ENCODE measurements around the gene BCAS3.

The BCAS3 gene

DNA sequence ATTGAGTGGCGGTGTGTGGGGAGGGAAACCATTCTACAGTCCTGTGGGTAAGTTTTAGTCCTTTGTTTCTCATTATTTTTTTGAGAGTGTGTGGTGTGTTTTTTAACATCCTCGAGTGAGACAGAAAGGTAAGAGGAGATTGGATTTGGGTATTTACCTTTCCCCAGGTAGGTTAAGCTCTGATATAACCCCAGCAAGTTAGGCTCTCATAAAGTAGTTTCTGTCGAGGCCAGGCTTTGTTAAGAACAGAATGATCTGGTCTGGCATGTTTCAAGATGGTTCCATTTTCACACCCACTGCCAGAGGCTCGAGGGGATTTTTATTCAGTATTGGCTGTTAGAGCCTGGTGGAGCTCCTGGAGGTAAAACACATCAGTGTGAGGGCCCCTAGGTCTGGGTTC lies 62.9 kb downstream of the BCAS3 start:
- no peak overlapping the region for H2AFZ ChIP-seq (ENCODE audit: low read depth, low read length)
- H3K4me1 ChIP-seq (ENCODE audit: insufficient read depth, low read length): peaks cover 15% of the 10 kb centered on the region
- no peaks in the 10 kb centered on the region for H3K36me3 ChIP-seq (ENCODE audit: insufficient read depth, low read length)
- H3K4me3 ChIP-seq (ENCODE audit: low read length): no peak overlapping the region
- no peaks in the 10 kb centered on the region for H3K9me3 ChIP-seq (ENCODE audit: low read length)
- H3K27me3 ChIP-seq (ENCODE audit: insufficient read depth, low read length): no peaks in the 10 kb centered on the region

DNA sequence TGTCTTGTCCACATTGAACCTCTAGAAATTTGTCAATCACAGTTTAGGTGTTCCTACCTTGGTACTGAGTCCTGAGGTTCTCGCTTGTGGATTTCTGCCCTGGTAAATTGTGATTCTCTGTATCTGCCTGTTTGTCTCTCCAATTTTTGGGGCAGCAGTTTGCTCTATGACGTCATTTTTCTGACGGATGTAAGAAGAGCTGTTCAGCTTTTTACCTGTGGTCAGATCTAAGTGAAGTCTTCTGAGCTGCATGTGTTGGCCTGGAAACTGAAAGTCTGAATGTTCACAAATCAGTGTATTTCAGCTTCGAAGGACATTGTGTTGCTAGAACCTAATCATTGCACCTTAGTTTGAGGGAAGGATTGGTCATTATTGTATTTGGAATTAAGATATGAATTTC lies 63.4 kb downstream of the BCAS3 start:
- H3K4me3 ChIP-seq (ENCODE audit: low read length): no peak overlapping the region
- no peaks in the 10 kb centered on the region for H3K9me3 ChIP-seq (ENCODE audit: low read length)
- no peak overlapping the region for H2AFZ ChIP-seq (ENCODE audit: low read depth, low read length)
- no peaks in the 10 kb centered on the region for H3K36me3 ChIP-seq (ENCODE audit: insufficient read depth, low read length)
- H3K4me1 ChIP-seq (ENCODE audit: insufficient read depth, low read length): peaks cover 15% of the 10 kb centered on the region
- H3K27me3 ChIP-seq (ENCODE audit: insufficient read depth, low read length): no peaks in the 10 kb centered on the region

DNA sequence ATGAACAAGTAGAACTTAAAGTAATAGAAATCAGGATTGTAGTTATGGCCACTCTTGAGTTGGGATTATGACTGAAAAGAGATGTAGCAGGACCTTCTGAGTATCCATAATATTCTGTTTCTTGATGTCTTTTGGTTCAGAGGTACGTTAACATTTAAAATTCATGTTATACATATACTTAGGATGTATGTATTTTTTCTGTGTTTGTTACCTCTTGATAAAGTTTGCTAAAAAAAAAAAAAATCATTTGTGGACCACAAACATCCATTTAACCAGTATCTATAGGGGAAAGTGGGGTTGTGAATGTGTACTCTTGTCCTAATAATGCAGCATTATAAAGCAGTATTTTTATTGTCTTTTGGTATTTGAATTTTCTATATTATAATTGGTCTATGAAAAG lies 65.6 kb downstream of the BCAS3 start:
- no peaks in the 10 kb centered on the region for H3K9me3 ChIP-seq (ENCODE audit: low read length)
- H2AFZ ChIP-seq (ENCODE audit: low read depth, low read length): peak overlapping the region; percentile 79
- H3K36me3 ChIP-seq (ENCODE audit: insufficient read depth, low read length): no peaks in the 10 kb centered on the region
- H3K4me3 ChIP-seq (ENCODE audit: low read length): peak overlapping the region; percentile 26
- H3K4me1 ChIP-seq (ENCODE audit: insufficient read depth, low read length): peaks cover 22% of the 10 kb centered on the region
- H3K27me3 ChIP-seq (ENCODE audit: insufficient read depth, low read length): no peaks in the 10 kb centered on the region

DNA sequence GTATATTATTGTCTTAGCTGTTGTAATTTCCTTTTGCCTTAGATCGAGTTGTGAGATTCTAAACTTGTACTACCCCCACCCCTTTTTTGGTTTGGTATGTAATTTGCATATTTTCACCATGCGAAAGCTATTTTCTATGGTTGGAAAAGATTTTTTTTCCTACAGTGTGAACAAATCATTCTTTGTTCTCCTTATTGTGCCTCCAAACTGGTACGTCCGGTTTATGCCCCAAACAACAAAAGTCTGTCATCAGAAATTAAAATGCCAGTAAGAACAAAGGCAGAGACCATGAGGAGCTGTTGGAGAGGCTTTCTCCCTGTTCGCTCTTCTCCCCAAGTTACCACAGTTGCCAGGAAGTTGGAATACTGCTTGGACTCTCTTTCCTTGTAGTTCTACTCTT lies 66.1 kb downstream of the BCAS3 start:
- Histone ChIP-seq H3K9me3 (ENCODE audit: low read length) (no peaks in the 10 kb centered on the region), H3K4me1 (ENCODE audit: insufficient read depth, low read length) (peaks cover 22% of the 10 kb centered on the region), H3K36me3 (ENCODE audit: insufficient read depth, low read length) (no peaks in the 10 kb centered on the region), H3K27me3 (ENCODE audit: insufficient read depth, low read length) (no peaks in the 10 kb centered on the region), H2AFZ (ENCODE audit: low read depth, low read length) (peak overlapping the region; percentile 79), H3K4me3 (ENCODE audit: low read length) (peak overlapping the region; percentile 26)

DNA sequence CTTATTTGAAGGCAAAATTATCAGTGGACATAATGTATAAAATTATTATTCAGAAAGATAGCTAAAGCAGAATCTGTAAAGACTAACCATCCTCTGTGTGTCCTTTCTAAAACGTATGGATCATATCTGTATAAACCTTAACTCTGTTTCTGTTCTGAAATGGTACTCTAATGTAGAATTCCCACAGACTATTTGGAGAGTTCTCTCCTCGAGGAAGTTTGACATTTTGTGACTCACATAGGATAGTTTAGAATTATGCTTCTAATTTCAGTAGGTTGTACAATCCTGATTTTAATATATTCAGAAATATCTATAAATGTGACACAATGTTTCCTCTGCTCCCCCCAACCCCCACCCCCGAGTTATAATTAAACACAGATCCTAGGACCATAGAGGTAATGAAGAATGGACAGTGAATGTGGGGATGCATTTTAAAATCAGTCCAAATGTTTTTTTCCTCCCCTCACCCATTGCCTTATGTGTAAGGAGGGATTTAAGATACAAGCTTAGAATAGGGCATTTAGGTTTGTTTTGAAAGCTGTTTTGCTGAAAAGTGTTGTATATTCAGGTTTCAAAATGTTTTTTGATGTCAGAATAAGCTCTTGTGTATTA lies 66.8 kb downstream of the BCAS3 start:
- Histone ChIP-seq H3K4me1 (ENCODE audit: insufficient read depth, low read length) (peaks cover 22% of the 10 kb centered on the region), H3K36me3 (ENCODE audit: insufficient read depth, low read length) (no peaks in the 10 kb centered on the region), H3K27me3 (ENCODE audit: insufficient read depth, low read length) (no peaks in the 10 kb centered on the region), H2AFZ (ENCODE audit: low read depth, low read length) (peak overlapping the region; percentile 79), H3K9me3 (ENCODE audit: low read length) (no peaks in the 10 kb centered on the region), H3K4me3 (ENCODE audit: low read length) (peak overlapping the region; percentile 26)

DNA sequence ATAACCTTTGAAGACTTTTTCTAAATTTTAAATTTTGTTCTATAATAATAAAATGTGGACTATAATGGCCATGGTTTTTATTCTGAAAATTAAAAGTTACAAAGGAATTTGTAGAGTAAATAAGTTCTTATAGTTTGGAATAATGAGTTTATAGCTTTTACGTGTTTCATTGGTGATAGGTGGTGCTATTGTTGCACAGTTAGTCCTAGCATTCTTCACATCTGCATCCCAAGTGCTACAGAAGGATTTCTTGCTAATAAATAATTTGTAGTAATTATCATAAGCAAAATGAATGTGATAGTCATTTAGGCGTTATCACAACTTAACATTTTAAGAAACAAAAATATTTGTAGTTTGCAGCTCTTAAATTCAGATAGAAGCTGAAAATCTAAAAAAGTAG lies 67.9 kb downstream of the BCAS3 start:
- no peak overlapping the region for H3K4me3 ChIP-seq (ENCODE audit: low read length)
- no peak overlapping the region for H2AFZ ChIP-seq (ENCODE audit: low read depth, low read length)
- H3K4me1 ChIP-seq (ENCODE audit: insufficient read depth, low read length): peaks cover 22% of the 10 kb centered on the region
- no peaks in the 10 kb centered on the region for H3K27me3 ChIP-seq (ENCODE audit: insufficient read depth, low read length)
- peaks cover 2% of the 10 kb centered on the region for H3K9me3 ChIP-seq (ENCODE audit: low read length)
- no peaks in the 10 kb centered on the region for H3K36me3 ChIP-seq (ENCODE audit: insufficient read depth, low read length)

DNA sequence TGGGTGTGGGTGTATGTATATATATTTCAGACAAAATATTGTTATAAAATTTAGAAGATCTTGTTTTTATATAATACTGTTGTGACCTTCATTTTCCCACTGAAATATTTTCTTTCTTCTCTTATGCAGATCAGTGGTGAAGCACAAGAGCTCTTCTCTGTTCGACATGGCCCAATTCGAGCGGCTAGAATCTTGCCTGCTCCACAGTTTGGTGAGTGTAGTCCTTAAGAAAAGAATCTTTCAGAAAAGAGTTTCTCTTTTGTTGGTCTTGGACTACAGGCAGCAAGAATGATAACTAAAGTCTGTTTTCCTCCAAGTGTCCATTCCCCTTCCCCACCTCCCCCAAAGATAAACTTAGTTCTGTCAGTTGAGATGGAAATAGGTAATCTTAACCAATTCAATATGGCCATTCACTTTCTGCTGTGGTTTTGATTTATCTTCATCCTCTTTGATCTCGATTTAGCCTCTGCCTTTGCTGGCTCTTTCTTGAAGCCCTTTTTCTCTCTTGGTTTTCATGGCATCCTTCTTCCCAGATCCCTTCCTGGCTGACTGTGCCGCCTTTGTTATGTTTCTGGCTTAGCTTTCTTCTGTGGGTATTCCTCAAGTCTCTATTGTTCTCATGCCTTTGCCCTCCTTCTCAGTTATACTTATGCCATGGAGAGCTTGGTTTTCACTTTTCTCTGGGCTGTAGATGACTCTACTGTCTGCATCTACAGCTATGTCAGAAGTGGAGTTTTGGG lies 69.6 kb downstream of the BCAS3 start:
- Histone ChIP-seq H3K36me3 (ENCODE audit: insufficient read depth, low read length) (no peaks in the 10 kb centered on the region), H3K27me3 (ENCODE audit: insufficient read depth, low read length) (no peaks in the 10 kb centered on the region), H3K9me3 (ENCODE audit: low read length) (peaks cover 2% of the 10 kb centered on the region), H3K4me3 (ENCODE audit: low read length) (no peak overlapping the region), H3K4me1 (ENCODE audit: insufficient read depth, low read length) (peaks cover 22% of the 10 kb centered on the region), H2AFZ (ENCODE audit: low read depth, low read length) (peak overlapping the region; percentile 34)

DNA sequence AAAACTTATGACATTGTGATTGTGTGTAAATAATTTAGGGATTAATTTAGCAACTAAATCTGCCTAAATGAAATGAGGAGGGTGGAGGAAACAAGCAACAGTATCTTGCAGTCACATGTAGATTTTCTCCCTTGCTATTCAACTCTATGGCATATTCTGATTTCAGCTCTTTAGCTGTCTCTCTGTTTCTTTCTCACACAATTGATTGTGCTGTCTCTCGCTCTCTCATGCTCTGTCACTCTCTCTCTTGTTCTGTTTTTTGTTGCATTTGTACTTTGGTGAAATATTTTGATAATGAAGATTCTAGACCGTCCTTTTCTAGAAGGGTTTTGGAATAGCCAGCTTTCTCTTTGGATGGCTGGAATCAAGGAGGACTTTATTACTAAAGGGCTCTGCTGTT lies 70.6 kb downstream of the BCAS3 start:
- no peak overlapping the region for H3K4me3 ChIP-seq (ENCODE audit: low read length)
- peaks cover 2% of the 10 kb centered on the region for H3K9me3 ChIP-seq (ENCODE audit: low read length)
- peaks cover 22% of the 10 kb centered on the region for H3K4me1 ChIP-seq (ENCODE audit: insufficient read depth, low read length)
- no peak overlapping the region for H2AFZ ChIP-seq (ENCODE audit: low read depth, low read length)
- no peaks in the 10 kb centered on the region for H3K36me3 ChIP-seq (ENCODE audit: insufficient read depth, low read length)
- H3K27me3 ChIP-seq (ENCODE audit: insufficient read depth, low read length): no peaks in the 10 kb centered on the region

DNA sequence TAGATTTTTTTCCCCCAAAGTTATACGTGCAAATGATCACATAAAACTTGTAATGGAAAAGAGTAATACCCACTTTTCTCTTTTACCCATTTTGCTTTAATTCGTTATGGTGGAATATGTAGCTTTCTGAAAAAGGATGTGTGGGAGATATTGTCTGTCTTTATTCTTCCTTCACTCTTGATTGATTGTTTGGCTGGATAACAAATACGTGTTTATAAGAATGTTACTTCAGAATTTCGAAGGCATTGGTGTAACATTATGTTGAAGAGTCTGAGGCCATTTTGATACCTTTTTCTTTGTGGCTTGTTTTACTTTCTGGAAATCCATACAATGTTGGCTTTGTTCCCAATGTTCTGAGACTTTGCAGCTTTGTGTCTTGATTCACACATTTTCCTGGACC lies 71.4 kb downstream of the BCAS3 start:
- Histone ChIP-seq H3K4me3 (ENCODE audit: low read length) (no peak overlapping the region), H3K36me3 (ENCODE audit: insufficient read depth, low read length) (no peaks in the 10 kb centered on the region), H2AFZ (ENCODE audit: low read depth, low read length) (no peak overlapping the region), H3K9me3 (ENCODE audit: low read length) (peaks cover 2% of the 10 kb centered on the region), H3K27me3 (ENCODE audit: insufficient read depth, low read length) (no peaks in the 10 kb centered on the region), H3K4me1 (ENCODE audit: insufficient read depth, low read length) (peaks cover 14% of the 10 kb centered on the region)

DNA sequence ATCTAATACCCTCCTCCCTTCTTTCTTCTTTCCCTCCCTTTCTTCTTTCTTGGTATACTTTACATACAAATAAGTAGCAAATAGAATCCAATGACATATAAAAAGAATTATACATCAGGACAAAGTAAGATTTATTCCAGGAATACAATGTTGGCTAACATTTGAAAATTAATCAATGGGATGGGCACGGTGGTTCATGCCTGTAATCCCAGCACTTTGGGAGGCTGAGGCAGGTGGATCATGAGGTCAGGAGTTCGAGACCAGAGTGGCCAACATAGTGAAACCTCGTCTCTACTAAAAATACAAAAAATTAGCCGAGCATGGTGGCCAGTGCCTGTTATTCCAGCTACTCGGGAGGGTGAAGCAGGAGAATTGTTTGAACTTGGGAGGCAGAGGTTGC lies 72.1 kb downstream of the BCAS3 start:
- peaks cover 8% of the 10 kb centered on the region for H3K4me1 ChIP-seq (ENCODE audit: insufficient read depth, low read length)
- no peak overlapping the region for H2AFZ ChIP-seq (ENCODE audit: low read depth, low read length)
- H3K27me3 ChIP-seq (ENCODE audit: insufficient read depth, low read length): no peaks in the 10 kb centered on the region
- H3K9me3 ChIP-seq (ENCODE audit: low read length): peaks cover 2% of the 10 kb centered on the region
- H3K36me3 ChIP-seq (ENCODE audit: insufficient read depth, low read length): no peaks in the 10 kb centered on the region
- no peak overlapping the region for H3K4me3 ChIP-seq (ENCODE audit: low read length)

DNA sequence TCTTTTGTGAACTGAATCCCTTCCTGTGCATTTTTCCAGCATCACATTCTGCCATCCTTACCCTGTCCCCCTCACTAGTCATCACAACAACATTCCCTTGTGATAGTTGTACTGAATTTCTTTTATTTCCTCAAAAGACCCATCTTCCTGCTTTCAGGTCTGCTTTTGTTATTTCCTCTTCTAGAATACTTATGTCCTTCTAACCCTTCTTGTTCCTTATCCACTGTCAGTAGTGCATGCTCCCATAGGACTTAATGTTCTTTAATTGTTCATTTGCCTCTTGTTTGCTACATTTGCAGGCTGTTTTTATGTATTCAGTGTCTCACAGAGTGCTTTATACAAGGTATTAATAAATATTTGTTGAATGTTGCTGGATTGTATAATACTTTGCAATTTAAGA lies 73.0 kb downstream of the BCAS3 start:
- Histone ChIP-seq H2AFZ (ENCODE audit: low read depth, low read length) (no peak overlapping the region), H3K36me3 (ENCODE audit: insufficient read depth, low read length) (no peaks in the 10 kb centered on the region), H3K4me1 (ENCODE audit: insufficient read depth, low read length) (peaks cover 7% of the 10 kb centered on the region), H3K4me3 (ENCODE audit: low read length) (no peak overlapping the region), H3K27me3 (ENCODE audit: insufficient read depth, low read length) (no peaks in the 10 kb centered on the region), H3K9me3 (ENCODE audit: low read length) (peaks cover 2% of the 10 kb centered on the region)

DNA sequence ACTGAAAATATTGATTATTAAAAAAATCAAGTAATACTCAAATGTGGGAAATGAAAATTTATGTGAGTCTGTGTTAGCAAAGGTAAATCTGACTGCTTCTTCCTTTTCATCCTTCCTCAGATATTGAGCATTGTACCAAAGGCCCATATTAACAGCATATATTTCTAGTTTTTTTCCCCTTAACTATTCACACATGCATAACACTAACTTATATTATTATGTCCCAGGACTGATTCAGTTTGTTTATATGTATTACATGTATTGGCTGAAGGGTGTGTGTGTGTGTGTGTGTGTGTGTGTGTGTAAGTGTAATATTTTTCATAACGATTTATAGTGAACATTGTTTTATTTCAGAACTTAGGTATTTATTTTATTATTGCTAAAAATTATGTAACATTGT lies 74.2 kb downstream of the BCAS3 start:
- Histone ChIP-seq H3K27me3 (ENCODE audit: insufficient read depth, low read length) (no peaks in the 10 kb centered on the region), H3K36me3 (ENCODE audit: insufficient read depth, low read length) (no peaks in the 10 kb centered on the region), H2AFZ (ENCODE audit: low read depth, low read length) (no peak overlapping the region), H3K4me1 (ENCODE audit: insufficient read depth, low read length) (peaks cover 5% of the 10 kb centered on the region), H3K4me3 (ENCODE audit: low read length) (no peak overlapping the region), H3K9me3 (ENCODE audit: low read length) (peaks cover 2% of the 10 kb centered on the region)

DNA sequence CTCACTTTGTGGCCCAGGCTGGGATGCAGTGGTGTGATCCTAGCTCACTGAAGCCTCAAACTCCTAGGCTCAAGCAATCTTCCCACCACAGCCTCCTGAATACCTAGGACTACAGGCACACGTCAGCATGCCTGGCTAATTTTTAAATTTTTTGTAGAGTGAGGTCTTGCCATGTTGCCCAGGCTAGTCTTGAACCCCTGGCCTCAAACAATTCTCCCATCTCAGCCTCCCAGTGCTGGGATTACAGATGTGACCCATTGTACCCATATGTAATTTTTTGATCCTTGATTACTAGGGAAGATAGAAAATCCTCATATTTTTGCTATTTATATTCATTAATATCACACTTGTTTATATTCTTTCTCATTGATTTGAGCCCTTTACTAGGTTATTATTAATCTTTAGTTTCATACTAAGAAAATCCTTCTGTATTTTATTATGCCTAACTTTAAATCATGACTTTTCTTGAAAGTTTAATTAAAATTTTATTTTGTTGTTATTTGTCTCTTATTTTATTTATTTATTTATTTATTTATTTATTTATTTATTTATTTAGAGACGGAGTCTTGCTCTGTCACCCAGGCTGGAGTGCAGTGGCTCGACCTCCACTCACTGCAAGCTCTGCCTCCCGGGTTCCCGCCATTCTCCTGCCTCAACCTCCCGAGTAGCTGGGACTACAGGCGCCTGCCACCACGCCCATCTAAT lies 75.4 kb downstream of the BCAS3 start:
- H3K4me1 ChIP-seq (ENCODE audit: insufficient read depth, low read length): no peaks in the 10 kb centered on the region
- no peaks in the 10 kb centered on the region for H3K27me3 ChIP-seq (ENCODE audit: insufficient read depth, low read length)

More for the DNA sequence above, 75.4 kb downstream of the BCAS3 start:
- H3K9me3 ChIP-seq (ENCODE audit: low read length): peaks cover 2% of the 10 kb centered on the region
- no peak overlapping the region for H3K4me3 ChIP-seq (ENCODE audit: low read length)
- no peak overlapping the region for H2AFZ ChIP-seq (ENCODE audit: low read depth, low read length)
- no peaks in the 10 kb centered on the region for H3K36me3 ChIP-seq (ENCODE audit: insufficient read depth, low read length)

Measured in neuron (in vitro differentiated cells).